ENCODE measurements around the gene GNG10.
"Not testable (repeated sequence)": the region's sequence is repeated elsewhere in the genome, so short reads cannot be mapped to it uniquely, and the experiment has no call there.

Gene GNG10

GRCh38 chr9:111661150-111661801 lies at the start of gene GNG10:
TSS of gene GNG10 (plus strand) at chr9:111661605. CDS start at chr9:111661635, 30 bp downstream.
- DNase-seq, result peak; percentile 11

GRCh38 chr9:111613436-111614040 lies 47.9 kb upstream of the GNG10 start:
- DNase-seq, result no peak

GRCh38 chr9:111615928-111616327 lies 45.5 kb upstream of the GNG10 start:
- DNase-seq, result no peak

- not testable (repeated sequence) for DNase-seq
Measured at GRCh38 chr9:111617349-111617748, 44.1 kb upstream of the GNG10 start.

GRCh38 chr9:111621895-111622480 lies 39.4 kb upstream of the GNG10 start:
- no peak for DNase-seq

GRCh38 chr9:111622626-111623025 lies 38.8 kb upstream of the GNG10 start:
- DNase-seq, result no peak

GRCh38 chr9:111627260-111627963 lies 34.0 kb upstream of the GNG10 start:
- no peak for DNase-seq

GRCh38 chr9:111628411-111628810 lies 33.0 kb upstream of the GNG10 start:
- DNase-seq, result no peak

GRCh38 chr9:111630182-111630963 lies 31.0 kb upstream of the GNG10 start:
- DNase-seq, result no peak

- no peak for DNase-seq
Measured at GRCh38 chr9:111630964-111631213, 30.5 kb upstream of the GNG10 start.

- peak; percentile 97 for DNase-seq
Measured at GRCh38 chr9:111631214-111631971, 30.0 kb upstream of the GNG10 start, which contains the start of gene DNAJC25. TSS of gene DNAJC25 (plus strand) at chr9:111631334. CDS start at chr9:111631408, 74 bp downstream.

- DNase-seq, result no peak
Measured at GRCh38 chr9:111632060-111632459, 29.3 kb upstream of the GNG10 start.

GRCh38 chr9:111632695-111633388 lies 28.6 kb upstream of the GNG10 start:
- no peak for DNase-seq

- no peak for DNase-seq
Measured at GRCh38 chr9:111633389-111633736, 28.0 kb upstream of the GNG10 start.

GRCh38 chr9:111634860-111635259 lies 26.5 kb upstream of the GNG10 start:
- DNase-seq, result no peak

- no peak for DNase-seq
Measured at GRCh38 chr9:111637421-111637950, 23.9 kb upstream of the GNG10 start.

- DNase-seq, result no peak
Measured at GRCh38 chr9:111644195-111644772, 17.1 kb upstream of the GNG10 start.

GRCh38 chr9:111645806-111646205 lies 15.6 kb upstream of the GNG10 start:
- no peak for DNase-seq

- no peak for DNase-seq
Measured at GRCh38 chr9:111646417-111646816, 15.0 kb upstream of the GNG10 start.

- no peak for DNase-seq
Measured at GRCh38 chr9:111648066-111648465, 13.3 kb upstream of the GNG10 start.

- no peak for DNase-seq
Measured at GRCh38 chr9:111649016-111649415, 12.4 kb upstream of the GNG10 start.

Data from DMS153 (cell line).